Upper lobe of left lung (tissue), 4 donors: ENCODE data around the gene TCF12.

Experiments
- CTCF ChIP-seq, 6 experiments: fragments of 450-650 bp in 4 of 6; fragments of 200-600 bp in 2 of 6; sonication (generic) in 2 of 6; IDR thresholded peaks; one replicate each; pipeline ENCODE4 v1.5.1; 2016 to 2019; ENCODE audit warnings: antibody characterized with exemption in 6 of 6
- EP300 ChIP-seq, 4 donors: sonication (generic); formaldehyde crosslinking; IDR thresholded peaks; one replicate each; pipeline ENCODE4 v1.5.1; 2017; ENCODE audit warnings: antibody characterized with exemption in 4 of 4, control low read depth in 2 of 4
- POLR2A ChIP-seq, 4 donors: fragments of 450-650 bp; IDR thresholded peaks; one replicate each; pipeline ENCODE4 v1.5.1; 2016 to 2017; ENCODE audit warnings: antibody characterized with exemption in 4 of 4, mild to moderate bottlenecking in 2 of 4
- POLR2AphosphoS5 ChIP-seq, 2 donors: sonication (generic); formaldehyde crosslinking; IDR thresholded peaks; one replicate each; pipeline ENCODE4 v1.5.1; 2017; ENCODE audit warnings: antibody characterized with exemption in 2 of 2

GRCh38 chr15:57215326-57215725 lies 296.9 kb downstream of the TCF12 start:
- TF ChIP-seq EP300 (IDR thresholded peaks at IDR 0.05) (no peak), CTCF (IDR thresholded peaks at IDR 0.05) (no peak), POLR2AphosphoS5 (IDR thresholded peaks at IDR 0.05) (no peak), POLR2A (IDR thresholded peaks at IDR 0.05) (no peak)
